ENCODE measurements around the gene MRRF.

MRRF gene

GRCh38 chr9:122333169-122333808 lies 68.6 kb downstream of the MRRF start:
- DNase-seq: no peak

GRCh38 chr9:122334916-122335315 lies 70.2 kb downstream of the MRRF start:
- no peak for DNase-seq

- no peak for DNase-seq
Measured at GRCh38 chr9:122336189-122336588, 71.5 kb downstream of the MRRF start.

- no peak for DNase-seq
Measured at GRCh38 chr9:122336866-122337555, 72.3 kb downstream of the MRRF start.

GRCh38 chr9:122337556-122337929 lies 72.9 kb downstream of the MRRF start:
- DNase-seq: no peak

- no peak for DNase-seq
Measured at GRCh38 chr9:122338536-122338935, 73.9 kb downstream of the MRRF start.

GRCh38 chr9:122338994-122339393 lies 74.3 kb downstream of the MRRF start:
- no peak for DNase-seq

GRCh38 chr9:122339579-122339978 lies 74.9 kb downstream of the MRRF start:
- DNase-seq: no peak

GRCh38 chr9:122340161-122340560 lies 75.5 kb downstream of the MRRF start:
- DNase-seq: no peak

GRCh38 chr9:122342323-122343050 lies 77.8 kb downstream of the MRRF start:
- no peak for DNase-seq

- no peak for DNase-seq
Measured at GRCh38 chr9:122346478-122347347, 82.0 kb downstream of the MRRF start.

GRCh38 chr9:122347348-122348287 lies 82.9 kb downstream of the MRRF start:
- no peak for DNase-seq

GRCh38 chr9:122348288-122348777 lies 83.7 kb downstream of the MRRF start:
- no peak for DNase-seq

GRCh38 chr9:122348791-122349190 lies 84.1 kb downstream of the MRRF start:
- DNase-seq: no peak

- no peak for DNase-seq
Measured at GRCh38 chr9:122349201-122349600, 84.5 kb downstream of the MRRF start.

GRCh38 chr9:122350577-122351355 lies 86.1 kb downstream of the MRRF start:
- DNase-seq: peak; percentile 57

- no peak for DNase-seq
Measured at GRCh38 chr9:122354536-122355199, 90.0 kb downstream of the MRRF start.

- DNase-seq: no peak
Measured at GRCh38 chr9:122355336-122355875, 90.7 kb downstream of the MRRF start.

GRCh38 chr9:122356627-122357026 lies 91.9 kb downstream of the MRRF start:
- no peak for DNase-seq

- no peak for DNase-seq
Measured at GRCh38 chr9:122360891-122361290, 96.2 kb downstream of the MRRF start.

Measured in NCI-H1436 (cell line).